GM21367 (cell line): ENCODE data around the gene RASSF8.
A peak's percentile ranks its signal among the peaks of the same experiment; 100 is the strongest.

Experiments used
- ATAC-seq: cut with Tn5 transposase; IDR thresholded peaks from one replicate; pipeline ENCODE4 v1.9.1; 2021; ENCODE audit not compliant: unreplicated experiment

Gene RASSF8

GRCh38 chr12:25958428-25959070, at the start of gene RASSF8:
TSS of gene RASSF8 (plus strand) at chr12:25958682. CDS start at chr12:26055344, 96,662 bp downstream.
- ATAC-seq: peak; percentile 78

GRCh38 chr12:25914551-25914950, 43.9 kb upstream of the RASSF8 start:
- ATAC-seq: no peak

- no peak for ATAC-seq
These were observed 33.9 kb upstream of the RASSF8 start for GRCh38 chr12:25924491-25925001.

DNA sequence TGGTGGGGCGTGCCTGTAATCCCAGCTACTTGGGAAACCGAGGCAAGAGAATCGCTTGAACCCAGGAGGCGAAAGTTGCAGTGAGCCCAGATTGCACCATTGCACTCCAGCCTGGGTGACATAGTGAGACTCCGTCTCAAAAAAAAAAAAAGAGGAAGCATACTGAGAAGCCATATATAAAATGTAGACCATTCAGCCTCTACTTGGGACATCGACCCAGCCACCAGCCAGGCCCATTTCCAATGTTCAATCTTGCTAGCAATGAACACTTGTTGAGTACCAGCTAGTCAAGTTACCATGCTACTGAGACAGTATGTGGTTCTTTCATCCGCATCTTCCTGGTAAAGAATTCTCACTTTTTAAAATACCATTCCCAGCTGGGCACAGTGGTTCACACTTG, 33.4 kb upstream of the RASSF8 start:
- ATAC-seq: no peak

DNA sequence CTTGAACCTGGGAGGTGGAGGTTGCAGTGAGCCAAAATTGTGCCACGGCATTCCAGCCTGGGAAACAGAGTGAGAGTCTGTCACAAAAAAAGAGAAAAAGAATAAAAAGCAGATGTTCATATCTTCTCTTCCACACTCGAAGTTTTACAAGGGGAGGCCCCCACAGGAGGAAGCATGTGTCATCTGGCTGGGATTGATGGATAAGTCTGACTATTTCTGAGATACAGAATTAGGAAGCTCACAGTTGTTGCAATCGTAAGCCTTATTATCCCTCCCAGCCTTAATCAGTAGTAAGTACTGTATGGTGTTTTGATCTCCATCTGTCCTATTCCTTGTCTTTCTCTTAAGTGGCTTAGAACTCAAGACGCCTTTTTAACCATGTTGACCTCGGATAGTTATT, 31.9 kb upstream of the RASSF8 start:
- no peak for ATAC-seq

DNA sequence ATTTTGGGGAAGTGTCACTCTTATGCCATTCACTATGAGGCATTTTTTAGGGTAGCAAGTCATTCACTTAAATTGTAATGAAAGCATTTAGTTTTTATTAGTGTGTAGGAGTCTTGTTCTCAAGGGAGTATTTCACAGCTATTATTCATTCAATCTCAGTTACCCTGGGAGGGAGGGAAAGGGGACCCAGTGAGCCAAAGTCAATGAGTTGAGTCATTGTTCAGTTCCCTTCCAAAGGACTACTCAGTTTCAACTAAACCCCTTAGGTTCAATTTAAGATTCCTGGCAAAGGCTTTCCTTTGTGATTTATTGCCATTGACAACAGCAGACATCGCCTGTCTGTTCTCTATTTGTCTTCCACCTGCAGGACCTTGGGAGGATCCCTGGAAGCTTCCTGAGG, 29.3 kb upstream of the RASSF8 start:
- ATAC-seq: no peak

- ATAC-seq: no peak
These were observed 25.5 kb upstream of the RASSF8 start for GRCh38 chr12:25932971-25933370.

DNA sequence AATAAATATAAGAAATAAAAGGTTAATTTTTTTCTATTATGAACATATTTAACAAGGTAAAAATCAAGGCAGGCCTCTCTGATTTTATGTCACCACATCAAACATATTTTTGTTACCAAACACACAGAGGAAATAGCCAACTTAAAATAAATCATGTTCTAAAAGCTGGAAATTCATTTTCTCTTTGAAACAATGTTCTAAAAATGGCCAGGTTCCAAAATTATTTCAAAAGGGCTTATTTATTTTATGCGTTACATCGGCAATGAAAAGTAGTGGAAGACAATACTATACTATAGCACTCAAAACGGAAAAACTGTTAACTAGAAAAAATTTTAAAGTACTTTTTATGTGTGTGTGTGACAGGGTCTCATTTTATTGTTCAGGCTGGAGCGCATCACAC, 24.0 kb upstream of the RASSF8 start:
- no peak for ATAC-seq

DNA sequence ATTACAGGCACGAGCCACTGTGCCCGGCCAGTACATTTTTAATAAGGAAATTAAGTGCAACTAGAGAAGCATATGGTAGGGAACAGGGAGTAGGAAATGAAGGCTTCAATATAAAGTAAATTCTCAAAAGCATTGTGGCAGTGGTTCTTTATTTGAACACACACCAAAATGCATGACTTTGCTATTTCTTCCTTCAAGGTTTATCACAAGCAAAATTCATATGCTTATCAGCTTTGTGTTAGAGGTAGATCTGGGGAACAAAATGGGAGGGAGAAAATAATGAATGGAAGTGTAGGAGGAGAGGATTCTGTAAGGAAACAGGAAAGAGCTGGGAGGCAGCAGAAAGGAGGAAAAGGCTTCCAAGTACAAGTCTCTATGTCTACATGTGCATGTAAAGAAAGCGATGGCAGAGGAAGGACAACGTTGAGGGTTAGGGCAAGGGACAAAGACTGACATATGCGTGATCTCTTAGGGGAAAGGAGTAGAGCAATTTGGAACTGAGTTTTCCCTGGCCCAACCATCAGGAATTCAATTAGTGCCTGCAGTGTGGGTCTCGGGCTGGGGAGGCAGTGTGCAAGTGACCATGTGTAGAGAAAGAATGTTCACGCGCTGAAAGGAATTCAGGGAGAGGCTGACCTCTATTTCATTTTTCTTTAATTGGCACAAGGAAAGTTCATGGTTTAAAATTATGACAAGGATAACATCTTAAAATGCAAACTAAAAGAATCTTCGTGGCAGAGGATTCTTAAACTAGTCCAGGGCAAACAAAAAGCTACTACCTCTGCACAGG, 22.9 kb upstream of the RASSF8 start:
- ATAC-seq: no peak

- no peak for ATAC-seq
These were observed 21.4 kb upstream of the RASSF8 start for GRCh38 chr12:25937096-25937495.

DNA sequence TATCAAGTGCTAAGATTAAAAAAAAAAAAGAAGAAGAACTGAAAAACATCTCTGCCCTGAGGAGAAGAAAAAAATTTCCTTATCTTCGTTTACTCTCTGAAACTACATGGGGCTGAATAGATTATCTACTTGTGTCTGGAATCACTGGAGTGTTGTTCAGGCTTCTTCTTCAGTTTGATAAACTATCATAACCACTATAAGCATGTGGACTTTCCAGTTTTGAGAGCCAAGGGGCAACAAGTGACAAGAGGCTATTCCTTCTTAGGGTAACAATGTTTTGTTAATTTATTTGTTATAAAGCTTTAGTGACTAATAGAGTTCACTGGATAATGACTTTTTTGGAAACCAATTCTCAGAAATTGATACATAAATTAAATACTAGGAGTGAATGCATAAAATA, 19.9 kb upstream of the RASSF8 start:
- ATAC-seq: no peak

DNA sequence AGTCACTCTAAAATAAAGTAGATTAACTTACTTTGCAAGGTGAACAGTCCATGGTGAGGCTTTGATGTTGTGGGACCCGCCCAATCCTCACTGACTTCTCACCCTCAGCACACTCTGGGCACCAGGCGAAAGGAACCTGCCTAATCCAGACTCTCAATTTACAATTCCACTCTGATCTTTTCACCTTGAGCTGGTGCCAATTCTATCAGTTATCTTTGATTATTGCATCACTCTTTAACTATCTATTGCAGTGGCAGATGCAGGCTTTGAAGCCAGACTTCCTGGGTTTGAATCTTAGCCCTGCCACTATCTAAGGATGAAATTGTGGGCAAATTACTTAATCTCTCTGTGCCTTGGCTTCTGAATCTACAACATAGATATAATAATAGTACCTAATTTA, 18.9 kb upstream of the RASSF8 start:
- ATAC-seq: no peak

DNA sequence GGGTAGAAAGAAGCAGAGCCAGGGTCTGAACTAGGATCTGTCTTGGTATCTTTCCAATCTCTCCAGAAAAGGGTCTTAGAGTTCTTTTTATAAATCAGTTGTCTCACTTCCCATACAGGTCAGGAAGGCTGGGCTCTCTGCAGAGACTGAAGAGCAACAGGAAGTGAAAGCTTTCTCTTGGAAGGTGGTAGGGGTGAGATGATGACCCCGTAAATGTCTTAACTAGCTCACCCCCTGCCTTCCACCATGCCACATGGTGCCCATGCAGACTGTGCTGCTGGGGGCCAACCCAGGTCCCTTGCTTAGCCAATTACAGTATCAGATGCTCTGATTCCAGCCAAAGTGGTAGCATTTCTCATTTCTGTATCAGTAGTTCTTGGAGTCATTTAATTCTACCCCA, 17.6 kb upstream of the RASSF8 start:
- ATAC-seq: no peak

DNA sequence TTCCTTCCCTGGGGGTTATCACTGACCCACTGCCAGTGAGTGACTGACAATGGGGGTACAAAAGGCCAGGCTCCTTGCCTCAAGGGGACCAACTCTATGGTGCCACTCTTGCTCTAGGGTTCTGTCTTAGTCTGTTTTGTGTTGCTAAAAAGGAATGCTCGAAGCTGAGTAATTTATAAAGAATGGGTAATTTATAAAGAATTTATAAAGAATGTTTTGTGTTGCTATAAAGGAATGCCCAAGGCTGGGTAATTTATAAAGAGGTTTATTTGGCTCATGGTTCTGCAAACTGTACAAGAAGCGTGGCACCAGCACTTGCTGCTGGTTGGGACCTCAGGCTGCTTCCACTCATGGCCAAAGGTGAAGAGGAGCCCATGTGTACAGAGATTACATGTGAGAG, 15.8 kb upstream of the RASSF8 start:
- no peak for ATAC-seq

GRCh38 chr12:25943940-25944339, 14.5 kb upstream of the RASSF8 start:
- no peak for ATAC-seq

GRCh38 chr12:25949343-25949742, 9.1 kb upstream of the RASSF8 start:
- ATAC-seq: no peak

DNA sequence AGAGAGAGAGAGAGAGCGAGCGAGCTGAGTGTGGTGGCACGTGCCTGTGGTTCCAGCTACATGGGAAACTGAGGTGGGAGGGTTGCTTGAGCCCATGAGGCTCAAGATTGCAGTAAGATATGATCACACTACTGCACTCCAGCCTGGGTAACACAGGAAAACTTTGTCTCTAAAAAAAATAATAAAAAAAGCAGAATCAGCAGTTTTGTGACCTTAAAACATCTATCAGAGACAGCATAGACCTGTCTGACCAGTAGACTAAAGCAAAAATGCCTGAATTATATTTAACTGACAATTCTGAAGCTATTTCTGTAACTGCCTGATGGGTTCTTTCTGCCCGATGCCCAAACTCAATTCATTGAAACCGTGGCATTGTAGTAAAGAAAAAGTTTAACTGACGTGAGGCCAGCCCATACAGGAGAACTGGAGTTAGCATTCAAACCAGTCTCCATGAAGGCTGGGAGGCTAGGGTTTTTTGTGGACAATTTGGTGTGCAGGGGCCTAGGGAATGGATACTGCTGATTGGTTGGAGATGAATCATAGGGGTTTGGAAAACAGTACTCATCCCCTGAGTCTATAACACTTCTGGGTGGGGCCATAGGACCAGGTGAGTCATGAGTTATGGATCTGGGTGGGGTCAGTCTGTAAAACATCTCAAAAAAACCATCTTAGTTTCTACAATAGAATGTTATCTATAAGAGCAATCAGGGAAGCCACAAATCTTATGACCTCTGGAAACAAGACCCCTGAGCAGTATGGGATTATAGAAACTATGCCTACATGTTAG, 8.0 kb upstream of the RASSF8 start:
- ATAC-seq: no peak

GRCh38 chr12:25957793-25958427, 572 bp upstream of the RASSF8 start:
- ATAC-seq: peak; percentile 6

DNA sequence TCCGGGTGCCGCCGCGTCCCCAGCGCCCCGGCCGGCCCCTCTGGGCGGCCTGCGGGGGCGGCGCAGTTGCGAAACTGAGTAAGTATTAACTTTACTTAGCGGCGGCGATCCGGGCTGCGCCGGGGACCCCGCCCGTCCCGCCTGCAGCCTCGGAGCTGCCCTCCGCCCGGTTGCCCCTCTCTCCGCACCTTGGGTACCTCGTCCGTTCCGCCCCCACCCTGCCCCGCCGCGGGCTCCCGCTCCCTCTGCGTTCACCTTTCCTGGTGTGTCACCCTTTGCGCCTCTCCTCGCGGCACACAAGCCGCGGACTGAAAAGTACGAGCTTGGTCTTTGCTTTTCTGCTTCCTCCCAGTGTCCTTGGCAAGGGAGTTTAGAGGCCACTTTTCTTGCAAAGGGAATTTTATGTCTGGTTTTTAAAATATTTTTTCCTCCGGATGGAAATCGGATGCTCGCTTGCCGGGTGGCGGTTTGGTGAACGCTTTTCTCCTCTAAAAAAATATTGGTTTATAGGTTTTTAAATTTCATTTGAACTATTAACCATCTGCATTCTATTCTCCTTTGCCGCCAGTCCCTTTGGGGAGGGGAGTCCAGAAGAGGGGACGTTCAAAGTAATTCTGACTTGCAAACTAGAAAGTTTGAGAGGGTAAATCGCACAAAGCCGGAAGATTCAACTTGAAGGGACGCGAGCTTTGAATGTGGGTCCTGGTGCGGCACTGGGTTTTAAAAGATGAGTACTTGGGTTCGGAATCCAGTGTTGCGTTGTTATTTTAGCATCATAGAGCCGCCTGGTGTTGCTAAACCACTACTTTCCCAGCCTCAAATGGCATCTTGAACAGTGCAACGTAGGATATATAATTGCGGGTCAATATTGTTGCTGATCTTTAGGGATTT, 834 bp downstream of the RASSF8 start:
- ATAC-seq: peak; percentile 9

DNA sequence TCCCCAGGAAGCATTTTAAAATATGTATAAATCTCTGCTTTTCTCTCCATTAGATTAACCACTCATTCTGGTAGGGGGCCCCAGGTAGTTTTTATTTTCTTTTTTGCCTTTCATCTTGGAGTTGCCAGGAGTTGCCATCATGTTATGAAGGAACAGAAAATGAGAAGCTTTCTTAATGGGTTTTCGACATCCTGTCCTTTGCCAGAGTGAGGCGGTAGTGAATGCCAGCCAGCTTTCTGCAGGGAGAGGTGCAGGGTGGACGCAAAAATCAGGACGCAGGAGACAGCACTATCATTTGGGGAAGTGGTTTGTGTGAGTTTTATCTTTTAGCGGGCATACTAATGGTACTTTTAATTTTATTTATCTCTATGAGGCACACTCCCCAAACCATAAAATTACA, 1.7 kb downstream of the RASSF8 start:
- ATAC-seq: no peak
